Measurements from ENCODE around the gene RGS21.

RGS21 gene

DNA sequence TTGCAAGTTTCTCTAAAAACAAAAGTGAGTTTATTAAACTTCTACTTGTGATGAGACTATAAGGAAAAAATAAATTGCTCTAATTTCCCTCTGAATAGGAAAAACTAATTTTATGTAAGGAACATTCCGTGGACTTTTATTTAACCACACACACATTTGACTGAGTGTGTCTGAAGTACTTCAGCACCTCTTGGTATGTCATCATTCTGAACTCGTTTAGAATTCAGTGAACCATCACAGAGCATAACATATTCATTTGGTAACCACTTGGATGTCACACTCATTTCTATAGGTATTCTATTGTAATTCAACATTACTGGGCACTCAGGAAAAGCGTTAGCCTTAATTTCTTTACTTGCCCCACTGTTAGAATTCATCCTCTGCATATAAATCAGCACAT, 79.1 kb downstream of the RGS21 start:
- H3K4me3 ChIP-seq (ENCODE audit: low read depth, low read length), result no peak overlapping the region
- no peak for DNase-seq (ENCODE audit: low read depth)
- TF ChIP-seq, protein P1, sequence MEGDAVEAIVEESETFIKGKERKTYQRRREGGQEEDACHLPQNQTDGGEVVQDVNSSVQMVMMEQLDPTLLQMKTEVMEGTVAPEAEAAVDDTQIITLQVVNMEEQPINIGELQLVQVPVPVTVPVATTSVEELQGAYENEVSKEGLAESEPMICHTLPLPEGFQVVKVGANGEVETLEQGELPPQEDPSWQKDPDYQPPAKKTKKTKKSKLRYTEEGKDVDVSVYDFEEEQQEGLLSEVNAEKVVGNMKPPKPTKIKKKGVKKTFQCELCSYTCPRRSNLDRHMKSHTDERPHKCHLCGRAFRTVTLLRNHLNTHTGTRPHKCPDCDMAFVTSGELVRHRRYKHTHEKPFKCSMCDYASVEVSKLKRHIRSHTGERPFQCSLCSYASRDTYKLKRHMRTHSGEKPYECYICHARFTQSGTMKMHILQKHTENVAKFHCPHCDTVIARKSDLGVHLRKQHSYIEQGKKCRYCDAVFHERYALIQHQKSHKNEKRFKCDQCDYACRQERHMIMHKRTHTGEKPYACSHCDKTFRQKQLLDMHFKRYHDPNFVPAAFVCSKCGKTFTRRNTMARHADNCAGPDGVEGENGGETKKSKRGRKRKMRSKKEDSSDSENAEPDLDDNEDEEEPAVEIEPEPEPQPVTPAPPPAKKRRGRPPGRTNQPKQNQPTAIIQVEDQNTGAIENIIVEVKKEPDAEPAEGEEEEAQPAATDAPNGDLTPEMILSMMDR (IDR thresholded peaks at IDR 0.05; ENCODE audit: low read depth, low read length, missing control alignments), result no peak

DNA sequence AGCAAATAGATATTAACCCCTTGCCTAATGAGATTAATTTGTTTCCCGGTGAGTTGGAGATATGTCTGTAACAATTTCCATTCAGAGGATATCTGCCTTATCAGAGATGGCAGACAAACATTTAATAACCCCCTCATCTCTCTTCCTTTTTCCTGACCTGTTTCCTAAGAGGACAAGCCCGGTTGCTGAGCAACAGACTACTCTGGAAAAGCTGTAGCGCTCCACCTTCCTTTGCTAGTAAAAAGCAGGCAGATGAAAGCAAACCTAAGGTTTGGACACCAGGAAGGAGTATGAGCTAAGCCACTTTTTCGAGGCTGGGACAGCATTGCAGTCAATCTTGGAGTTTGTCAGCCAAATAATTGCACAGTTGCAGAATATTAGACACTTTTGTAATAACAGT, 82.4 kb downstream of the RGS21 start:
- DNase-seq (ENCODE audit: low read depth), result no peak
- H3K4me3 ChIP-seq (ENCODE audit: low read depth, low read length), result no peak overlapping the region
- TF ChIP-seq, protein P1 (IDR thresholded peaks at IDR 0.05; ENCODE audit: low read depth, low read length, missing control alignments), result no peak

DNA sequence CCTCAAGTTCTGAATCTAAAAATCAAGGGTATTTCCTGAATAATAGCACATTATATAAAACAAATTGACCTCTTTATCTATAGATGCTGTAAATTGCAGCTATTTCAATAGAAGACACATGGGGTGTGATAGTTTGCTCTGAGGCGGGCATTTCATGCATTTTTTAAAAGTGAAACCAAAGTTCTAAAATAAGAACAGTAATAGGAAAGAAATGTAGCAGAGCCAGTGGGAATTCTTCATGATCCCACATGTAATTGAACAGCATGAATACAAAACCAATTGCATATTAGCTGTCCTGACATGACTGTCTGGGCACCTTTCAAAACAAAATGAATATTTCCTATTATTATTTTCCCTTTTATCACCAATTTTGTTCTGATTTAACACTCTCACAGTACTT, 85.0 kb downstream of the RGS21 start:
- no peak for DNase-seq (ENCODE audit: low read depth)
- TF ChIP-seq, protein P1 (IDR thresholded peaks at IDR 0.05; ENCODE audit: low read depth, low read length, missing control alignments), result no peak
- H3K4me3 ChIP-seq (ENCODE audit: low read depth, low read length), result no peak overlapping the region

DNA sequence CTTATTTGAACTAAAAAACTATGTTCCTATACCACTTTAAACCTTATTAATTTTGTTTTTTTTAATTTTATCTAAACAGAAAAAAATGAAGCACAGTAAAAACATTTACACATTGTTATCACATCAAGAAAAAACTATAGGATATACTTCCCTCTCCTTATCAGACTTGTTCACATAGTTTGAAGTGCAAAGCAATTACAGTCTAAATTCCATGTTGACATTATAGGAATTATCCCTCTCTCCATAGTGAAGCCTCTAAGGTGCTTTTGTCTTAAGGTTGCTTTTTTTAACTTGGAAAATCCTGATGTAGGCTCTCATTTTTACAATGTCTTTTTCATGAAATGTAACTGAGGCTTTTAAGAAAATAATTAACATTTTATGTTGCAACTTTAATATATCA, 85.8 kb downstream of the RGS21 start:
- DNase-seq (ENCODE audit: low read depth), result no peak
- H3K4me3 ChIP-seq (ENCODE audit: low read depth, low read length), result no peak overlapping the region
- TF ChIP-seq, protein P1 (IDR thresholded peaks at IDR 0.05; ENCODE audit: low read depth, low read length, missing control alignments), result no peak

DNA sequence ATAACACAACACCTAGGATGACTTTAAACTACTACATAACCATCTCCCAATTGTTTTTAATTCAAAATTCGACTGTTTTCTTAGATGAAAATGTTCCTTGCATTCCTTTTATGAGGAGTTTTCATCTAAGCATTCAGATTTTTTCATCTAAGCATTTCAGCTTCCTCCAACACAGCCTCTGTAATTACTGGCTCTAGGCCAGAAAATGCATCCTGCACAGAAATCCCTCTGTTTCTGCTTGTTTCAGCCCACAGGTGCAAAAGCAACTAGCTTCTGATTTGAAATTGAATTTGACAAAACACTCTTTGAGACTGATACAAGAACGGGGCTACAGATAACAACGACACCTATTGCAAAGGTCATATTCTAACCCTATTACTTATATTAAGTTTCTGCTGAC, 90.4 kb downstream of the RGS21 start:
- no peak overlapping the region for H3K4me3 ChIP-seq (ENCODE audit: low read depth, low read length)
- DNase-seq (ENCODE audit: low read depth), result no peak
- TF ChIP-seq, protein P1 (IDR thresholded peaks at IDR 0.05; ENCODE audit: low read depth, low read length, missing control alignments), result no peak

Data from GM12864 (cell line).